Endothelial cell of umbilical vein (primary cell): ENCODE results near the gene AQP9. TPM values are rescaled to one million over a fixed set of nuclear protein-coding genes. Genes with fewer than 3 reads are reported as not detected.

ENCODE experiments used
- BruUV-seq: library from RNA; stranded (reverse); fragments of 400-500 nt; replicated peaks from 2 replicates; lab custom pipeline; 2021; lab: Mats Ljungman, UMichigan
- CTCF ChIA-PET: fragments of 300-600, 350-600 bp; sonication (Branson Sonifier 250); formaldehyde crosslinking; loops from one replicate; lab custom pipeline; 2021; ENCODE audit warnings: antibody characterized with exemption, inconsistent platforms; lab: Charles Lee
- POLR2A ChIA-PET: fragments of 300-600, 350-600 bp; sonication (Branson Sonifier 250); formaldehyde crosslinking; loops from one replicate; lab custom pipeline; 2021; ENCODE audit warnings: antibody characterized with exemption, inconsistent platforms; lab: Charles Lee
- DNase-seq: peaks from one replicate; pipeline ENCODE4 v3.0.0-alpha.2; 2011; ENCODE audit warnings: low read depth, low spot score
- FAIRE-seq: peaks from 2 replicates; lab custom pipeline; 2011; peaks lifted over from hg19 to GRCh38; lab: Jason Lieb, UNC
- H2AFZ ChIP-seq: 2 replicates; pipeline ENCODE4 v1.6.0; 2012; ENCODE audit warnings: low read depth, low read length, control low read depth, inconsistent platforms
- H3K27ac ChIP-seq: 2 replicates; pipeline ENCODE4 v1.5.1; 2011; ENCODE audit warnings: low read depth, mild to moderate bottlenecking, control low read depth, low read length, moderate library complexity; ENCODE audit not compliant: insufficient read depth
- H3K27me3 ChIP-seq, 2 experiments: 2 replicates each; pipeline versions ENCODE4 v1.6.0 to v1.6.1; 2011; ENCODE audit warnings: low read length in 2 of 2, mixed read lengths in 1 of 2; ENCODE audit not compliant: control insufficient read depth in 2 of 2, insufficient read depth in 2 of 2
- H3K36me3 ChIP-seq, 2 experiments: 2 replicates in 1 of 2; 3 replicates in 1 of 2; pipeline ENCODE4 v1.5.1; 2011; ENCODE audit warnings: low read length in 2 of 2, mild to moderate bottlenecking in 1 of 2, moderate library complexity in 1 of 2; ENCODE audit not compliant: control insufficient read depth in 2 of 2, insufficient read depth in 2 of 2; ENCODE audit errors: extremely low read depth in 1 of 2
- H3K4me1 ChIP-seq: 3 replicates; pipeline ENCODE4 v1.5.1; 2011; ENCODE audit warnings: mild to moderate bottlenecking, low read length; ENCODE audit not compliant: control insufficient read depth, insufficient read depth; ENCODE audit errors: extremely low read depth
- H3K4me2 ChIP-seq: 2 replicates; pipeline ENCODE4 v1.6.1; 2011; ENCODE audit warnings: low read length, control low read depth, mixed read lengths; ENCODE audit not compliant: insufficient read depth
- H3K4me3 ChIP-seq, 3 experiments: fragments of 200-600 bp in 1 of 3; sonication (generic), shearing (Covaris generic) in 1 of 3; replicated peaks in 1 of 3; 2 replicates each; pipeline ENCODE4 v1.5.1; 2011 to 2016; ENCODE audit warnings: control low read depth in 3 of 3, low read length in 3 of 3, mild to moderate bottlenecking in 2 of 3, inconsistent platforms in 1 of 3, low read depth in 1 of 3, moderate library complexity in 1 of 3; ENCODE audit not compliant: insufficient read depth in 1 of 3
- H3K79me2 ChIP-seq: 2 replicates; pipeline ENCODE4 v1.6.0; 2012; ENCODE audit warnings: low read length, inconsistent platforms; ENCODE audit not compliant: control insufficient read depth, insufficient read depth
- H3K9ac ChIP-seq: replicated peaks from 2 replicates; pipeline ENCODE3; 2011; ENCODE audit warnings: low read length, control low read depth; ENCODE audit not compliant: insufficient read depth; ENCODE audit errors: extremely low read depth
- H3K9me1 ChIP-seq: replicated peaks from 3 replicates; pipeline ENCODE4 v1.6.0; 2011; ENCODE audit warnings: mild to moderate bottlenecking, low read length; ENCODE audit not compliant: control insufficient read depth, insufficient read depth; ENCODE audit errors: extremely low read depth
- H3K9me3 ChIP-seq: replicated peaks from 2 replicates; pipeline ENCODE4 v1.5.1; 2012; ENCODE audit warnings: low read length, inconsistent platforms; ENCODE audit not compliant: control insufficient read depth, insufficient read depth
- H4K20me1 ChIP-seq: replicated peaks from 2 replicates; pipeline ENCODE3; 2011; ENCODE audit warnings: mild to moderate bottlenecking, low read length; ENCODE audit not compliant: control insufficient read depth, insufficient read depth; ENCODE audit errors: extremely low read depth
- CTCF ChIP-seq, 2 donors: IDR thresholded peaks; 1 replicate in 1 of 2; 2 replicates in 1 of 2; pipeline ENCODE4 v1.5.1; 2011; ENCODE audit warnings: low read length in 2 of 2, mild to moderate bottlenecking in 2 of 2, moderate library complexity in 2 of 2, control low read depth in 1 of 2, inconsistent platforms in 1 of 2, low read depth in 1 of 2; ENCODE audit not compliant: insufficient read depth in 1 of 2; ENCODE audit errors: extremely low read depth in 1 of 2
- EZH2 ChIP-seq: IDR thresholded peaks from 2 replicates; pipeline ENCODE4 v1.6.1; 2012; ENCODE audit warnings: borderline replicate concordance, low read depth, mild to moderate bottlenecking, moderate library complexity, low read length, inconsistent platforms; ENCODE audit not compliant: severe bottlenecking
- FOS ChIP-seq: IDR thresholded peaks from 2 replicates; pipeline ENCODE4 v1.6.1; 2011; ENCODE audit warnings: mild to moderate bottlenecking, low read length, moderate library complexity, borderline replicate concordance; ENCODE audit not compliant: insufficient read depth
- GATA2 ChIP-seq: IDR thresholded peaks from 2 replicates; pipeline ENCODE4 v1.7.0; 2011; ENCODE audit warnings: low read depth, mild to moderate bottlenecking, moderate library complexity, mixed read lengths, low read length; ENCODE audit not compliant: insufficient read length, insufficient read depth
- JUN ChIP-seq: IDR thresholded peaks from 2 replicates; pipeline ENCODE4 v1.6.1; 2011; ENCODE audit warnings: borderline replicate concordance, low read depth; ENCODE audit not compliant: insufficient read length, insufficient read depth
- MAX ChIP-seq: IDR thresholded peaks from 2 replicates; pipeline ENCODE4 v1.6.1; 2011; ENCODE audit not compliant: insufficient read depth, insufficient read length
- MYC ChIP-seq: IDR thresholded peaks from one replicate; pipeline ENCODE4 v1.6.1; 2011; ENCODE audit warnings: mild to moderate bottlenecking, low read depth, low read length
- POLR2A ChIP-seq: IDR thresholded peaks from 2 replicates; pipeline ENCODE4 v1.6.1; 2012; ENCODE audit warnings: low read depth, mild to moderate bottlenecking, control low read depth, low read length
- POLR2AphosphoS5 ChIP-seq: IDR thresholded peaks from 2 replicates; pipeline ENCODE4 v1.6.1; 2012; ENCODE audit warnings: low read depth, mild to moderate bottlenecking, control low read depth, low read length, moderate library complexity; ENCODE audit not compliant: insufficient read depth
- dilution Hi-C: fragments of 300-500 bp; cut with MboI; formaldehyde crosslinking; loops from one replicate; pipeline ENCODE4 v1.15.0; 2019; ENCODE audit warnings: low sequenced_read_pairs; ENCODE audit not compliant: extremely low pct_ligation_motif_present
- intact Hi-C: fragments of 100-400 bp; cut with micrococcal nuclease; formaldehyde crosslinking; loops from one replicate; pipeline ENCODE4 v1.10.0; 2022
- polyA plus RNA-seq, 4 experiments: library from polyadenylated mRNA; depleted of rRNA in 3 of 4; stranded (reverse) in 3 of 4; unstranded in 1 of 4; fragments of >200 nt; gene quantifications; 2 replicates each; pipeline versions ENCODE4 v1.2.1 to v1.2.3, GENCODE V29; 2011 to 2012; ENCODE audit warnings: missing spikeins in 1 of 4
- total RNA-seq: library from RNA; stranded (reverse); gene quantifications from 2 replicates; pipeline ENCODE4 v1.2.3, GENCODE V29; 2021

Gene AQP9
- total and polyA plus RNA-seq, 2 donors (not counting 3 experiments of a cell fraction or from before 2014, with no cell fraction given), result not detected

GRCh38 chr15:58148633-58149445 lies 10.7 kb downstream of the AQP9 start:
- no peak overlapping the region for H3K4me2 ChIP-seq

More at GRCh38 chr15:58148633-58149445, 10.7 kb downstream of the AQP9 start:
- dilution Hi-C loops (no loop called here), intact Hi-C loops (no loop called here)
- no peak for TF ChIP-seq EZH2
- TF ChIP-seq FOS, result no peak
- TF ChIP-seq JUN, result no peak
- no peak for TF ChIP-seq MAX
- TF ChIP-seq CTCF (IDR thresholded peaks at IDR 0.05; ENCODE audit: extremely low read depth in 1 of 2, insufficient read depth in 1 of 2, low read depth in 1 of 2, low read length in 2 of 2), result no peak
- no peak for TF ChIP-seq POLR2A
- TF ChIP-seq GATA2, result no peak
- no peak for TF ChIP-seq POLR2AphosphoS5
- no peak for TF ChIP-seq MYC
- Histone ChIP-seq H3K4me3 (no peak overlapping the region), H3K27ac (no peak overlapping the region), H3K27me3 (no peaks in the 10 kb centered on the region), H2AFZ (no peak overlapping the region), H3K36me3 (no peaks in the 10 kb centered on the region), H3K79me2 (no peaks in the 10 kb centered on the region), H3K4me1 (no peaks in the 10 kb centered on the region), H4K20me1 (no peaks in the 10 kb centered on the region), H3K9me3 (no peaks in the 10 kb centered on the region), H3K9me1 (no peaks in the 10 kb centered on the region), H3K9ac (no peak overlapping the region)
- DNase-seq (peak; percentile 11), FAIRE-seq (peak; percentile 15)
- BruUV-seq, result no TSS peak
- ChIA-PET CTCF (interaction anchor here (1.9 kb wide), 1 partner anchor 25 kb away, joined by 4 read pairs; no protein-coding TSS in a partner anchor), POLR2A (no interaction called here)
